ENCODE data around the gene APBA3. TPM values are rescaled to one million over a fixed set of nuclear protein-coding genes. Genes with fewer than 3 reads are reported as not detected.
"Not testable (repeated sequence)": the region's sequence is repeated elsewhere in the genome, so short reads cannot be mapped to it uniquely, and the experiment has no call there.

Gene APBA3
- total RNA-seq, 2 donors from 2014 or later: 20.0 to 35.6 TPM

GRCh38 chr19:3759482-3760254, 1.8 kb downstream of the APBA3 start:
- DNase-seq (no peak), ATAC-seq (no peak)
- 87 to 90% methylated on average over 3 to 18 of the region's 19 CpGs for WGBS, 2 donors
- intact Hi-C loops (cut with DNase I): no loop called here
- no peak for TF ChIP-seq POLR2A (IDR thresholded peaks at IDR 0.05)
- H3K27me3 ChIP-seq: no peaks in the 10 kb centered on the region
- H3K27ac ChIP-seq: no peak overlapping the region
- no peaks in the 10 kb centered on the region for H3K9me3 ChIP-seq
- H3K4me1 ChIP-seq: peaks cover 39% of the 10 kb centered on the region
- H3K36me3 ChIP-seq (replicated peaks in 1 of 2; ENCODE audit: insufficient read depth in 1 of 2, low read depth in 2 of 2): peaks cover 0 to 1% of the 10 kb centered on the region in 2 donors
- H3K4me3 ChIP-seq: no peak overlapping the region

GRCh38 chr19:3758297-3758696, 3.2 kb downstream of the APBA3 start:
- not testable (repeated sequence) for ATAC-seq
- WGBS, 2 donors: 95 to 99% methylated on average over 12 to 13 of the region's 13 CpGs

GRCh38 chr19:3757705-3758104, 3.8 kb downstream of the APBA3 start:
- H3K27me3 ChIP-seq; H3K4me3 ChIP-seq; H3K27ac ChIP-seq; DNase-seq; ATAC-seq; intact Hi-C loops (cut with DNase I); H3K36me3 ChIP-seq (replicated peaks in 1 of 2; ENCODE audit: insufficient read depth in 1 of 2, low read depth in 2 of 2); H3K9me3 ChIP-seq: not testable (repeated sequence)
- WGBS, 2 donors: 90 to 93% methylated on average over 7 of the region's 7 CpGs
- H3K4me1 ChIP-seq: peaks cover 32% of the 10 kb centered on the region

More at GRCh38 chr19:3758297-3758696, 3.2 kb downstream of the APBA3 start:
- DNase-seq; H3K27me3 ChIP-seq; H3K9me3 ChIP-seq; H3K36me3 ChIP-seq (replicated peaks in 1 of 2; ENCODE audit: insufficient read depth in 1 of 2, low read depth in 2 of 2); H3K27ac ChIP-seq; intact Hi-C loops (cut with DNase I); H3K4me3 ChIP-seq: not testable (repeated sequence)
- H3K4me1 ChIP-seq: peaks cover 36% of the 10 kb centered on the region

GRCh38 chr19:3753631-3754410, 7.7 kb downstream of the APBA3 start:
- no peak overlapping the region for H3K4me3 ChIP-seq
- TF ChIP-seq POLR2A (IDR thresholded peaks at IDR 0.05): no peak
- no peak for TF ChIP-seq CTCF (IDR thresholded peaks at IDR 0.05)
- DNase-seq: no peak
- intact Hi-C loops (cut with DNase I): no loop called here
- peaks cover 0 to 5% of the 10 kb centered on the region in 2 donors for H3K36me3 ChIP-seq (replicated peaks in 1 of 2; ENCODE audit: insufficient read depth in 1 of 2, low read depth in 2 of 2)
- no peaks in the 10 kb centered on the region for H3K27me3 ChIP-seq
- WGBS, 2 donors: 93 to 94% methylated on average over 21 to 45 of the region's 51 CpGs
- H3K27ac ChIP-seq: no peak overlapping the region
- H3K9me3 ChIP-seq: no peaks in the 10 kb centered on the region
- no peak for ATAC-seq
- peaks cover 5% of the 10 kb centered on the region for H3K4me1 ChIP-seq

- no peak overlapping the region for H3K27ac ChIP-seq
- no peaks in the 10 kb centered on the region for H3K4me1 ChIP-seq
- WGBS, 2 donors: 70 to 94% methylated on average over 6 to 7 of the region's 25 CpGs
- no peaks in the 10 kb centered on the region for H3K27me3 ChIP-seq
- no peak for DNase-seq
- no peak for TF ChIP-seq CTCF (IDR thresholded peaks at IDR 0.05)
- no peak for TF ChIP-seq POLR2A (IDR thresholded peaks at IDR 0.05)
- H3K36me3 ChIP-seq (replicated peaks in 1 of 2; ENCODE audit: insufficient read depth in 1 of 2, low read depth in 2 of 2): peaks cover 0 to 5% of the 10 kb centered on the region in 2 donors
- intact Hi-C loops (cut with DNase I): no loop called here
- no peak overlapping the region for H3K4me3 ChIP-seq
- H3K9me3 ChIP-seq: no peaks in the 10 kb centered on the region
- no peak for ATAC-seq
Observed at GRCh38 chr19:3752492-3752891, 9.0 kb downstream of the APBA3 start.

GRCh38 chr19:3751236-3751635, 10.3 kb downstream of the APBA3 start:
- intact Hi-C loops (cut with DNase I): no loop called here
- no peaks in the 10 kb centered on the region for H3K9me3 ChIP-seq
- DNase-seq: no peak
- TF ChIP-seq CTCF (IDR thresholded peaks at IDR 0.05): no peak
- TF ChIP-seq POLR2A (IDR thresholded peaks at IDR 0.05): no peak
- peaks cover 0 to 5% of the 10 kb centered on the region in 2 donors for H3K36me3 ChIP-seq (replicated peaks in 1 of 2; ENCODE audit: insufficient read depth in 1 of 2, low read depth in 2 of 2)
- no peak overlapping the region for H3K4me3 ChIP-seq
- no peaks in the 10 kb centered on the region for H3K4me1 ChIP-seq
- no peak for ATAC-seq
- no peak overlapping the region for H3K27ac ChIP-seq
- no peaks in the 10 kb centered on the region for H3K27me3 ChIP-seq
- 96% methylated on average over 24 of the region's 30 CpGs; no CpG with 5 or more reads in 1 of the 2 donors for WGBS, 2 donors
